ENCODE results near the gene RETREG1.
"Not testable (repeated sequence)": the region's sequence is repeated elsewhere in the genome, so short reads cannot be mapped to it uniquely, and the experiment has no call there.

Gene RETREG1

DNA sequence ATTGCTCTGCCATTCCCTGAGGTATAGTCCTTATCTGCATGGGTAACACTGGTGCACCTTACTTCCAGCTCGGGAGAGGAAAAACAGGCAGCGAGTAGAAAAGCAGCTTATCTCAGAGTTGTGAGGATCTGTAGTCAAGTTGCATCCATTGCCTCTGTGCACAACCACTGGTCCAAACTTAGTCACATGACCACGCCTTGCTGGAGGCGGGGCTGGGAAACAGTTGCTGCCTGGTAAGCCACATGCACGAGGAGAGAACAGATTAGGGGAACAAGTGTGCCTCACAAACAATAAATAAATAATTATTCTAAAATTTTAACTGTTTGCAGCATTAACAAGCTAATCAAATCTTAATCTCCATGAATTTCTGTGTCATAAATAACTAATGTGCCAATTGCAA lies 169.8 kb downstream of the RETREG1 start:
- no peak for DNase-seq

GRCh38 chr5:16437977-16438376 lies 178.8 kb downstream of the RETREG1 start:
- no peak for DNase-seq

GRCh38 chr5:16436065-16436682 lies 180.6 kb downstream of the RETREG1 start:
- DNase-seq, result not testable (repeated sequence)

GRCh38 chr5:16431490-16431889 lies 185.3 kb downstream of the RETREG1 start:
- DNase-seq, result no peak

- DNase-seq, result no peak
These were observed 186.3 kb downstream of the RETREG1 start for GRCh38 chr5:16430349-16431089.

GRCh38 chr5:16428359-16428758 lies 188.4 kb downstream of the RETREG1 start:
- DNase-seq, result no peak

GRCh38 chr5:16427587-16427986 lies 189.2 kb downstream of the RETREG1 start:
- no peak for DNase-seq
